HCT116 (cell line): ENCODE data around the gene APOBEC3B. TPM values are rescaled to one million over a fixed set of nuclear protein-coding genes. Genes with fewer than 3 reads are reported as not detected.

Experiments
- ATAC-seq: fragments of 200-7000 bp; cut with Tn5 transposase; 2 replicates; pipeline ENCODE4 v1.9.1; 2020; ENCODE audit warnings: mild to moderate bottlenecking, moderate library complexity
- BruUV-seq: library from RNA; stranded (reverse); fragments of 400-500 nt; replicated peaks from 2 replicates; lab custom pipeline; 2021; lab: Mats Ljungman, UMichigan
- CTCF ChIA-PET: fragments of 300-600 bp; sonication (Branson Sonifier 250); formaldehyde crosslinking; loops from one replicate; lab custom pipeline; 2021; ENCODE audit warnings: antibody characterized with exemption; lab: Charles Lee
- POLR2A ChIA-PET: fragments of 300-600, 350-600 bp; sonication (Branson Sonifier 250); formaldehyde crosslinking; loops from one replicate; lab custom pipeline; 2021; ENCODE audit warnings: antibody characterized with exemption; lab: Charles Lee
- RAD21 ChIA-PET, 2 experiments: fragments of 300-600 bp; sonication (Branson Sonifier 250); formaldehyde crosslinking; loops; one replicate each; lab custom pipeline; 2023; ENCODE audit warnings: low total read pairs in 2 of 2; ENCODE audit not compliant: uncharacterized antibody in 2 of 2, unreplicated experiment in 2 of 2, low non-redundant PET in 1 of 2; lab: Charles Lee
- DNase-seq: peaks from one replicate; pipeline ENCODE4 v3.0.0-alpha.2; 2010; ENCODE audit warnings: low read depth, low spot score
- H2AFZ ChIP-seq: fragments of 200-600 bp; shearing (Covaris generic), sonication (generic); 2 replicates; pipeline ENCODE4 v1.6.1; 2017; ENCODE audit warnings: low read depth, mixed run types, mixed read lengths, antibody characterized with exemption, low read length; ENCODE audit not compliant: poor library complexity, severe bottlenecking
- H3K27ac ChIP-seq: 2 replicates; pipeline ENCODE4 v1.5.1; 2012; ENCODE audit warnings: low read depth, low read length
- H3K27me3 ChIP-seq: fragments of 200-600 bp; sonication (generic); 2 replicates; pipeline ENCODE4 v1.6.1; 2016; ENCODE audit warnings: mixed run types, low read length, mixed read lengths; ENCODE audit not compliant: insufficient read depth
- H3K36me3 ChIP-seq, 2 experiments: fragments of 200-500 bp in 1 of 2; fragments of 200-600 bp in 1 of 2; sonication (Bioruptor generic) in 1 of 2; sonication (generic) in 1 of 2; 2 replicates each; pipeline versions ENCODE4 v1.5.1 to v1.6.1; 2014 to 2016; ENCODE audit warnings: low read length in 2 of 2, inconsistent platforms in 1 of 2, mixed read lengths in 1 of 2, mixed run types in 1 of 2; ENCODE audit not compliant: insufficient read depth in 2 of 2, control insufficient read depth in 1 of 2
- H3K4me1 ChIP-seq, 2 experiments: fragments of 200-600 bp in 1 of 2; sonication (generic) in 1 of 2; 2 replicates each; pipeline versions ENCODE4 v1.5.1 to v1.6.1; 2012 to 2017; ENCODE audit warnings: low read length in 2 of 2, inconsistent platforms in 1 of 2, mild to moderate bottlenecking in 1 of 2, mixed read lengths in 1 of 2, mixed run types in 1 of 2, moderate library complexity in 1 of 2; ENCODE audit not compliant: insufficient read depth in 2 of 2, control insufficient read depth in 1 of 2
- H3K4me2 ChIP-seq: fragments of 200-600 bp; sonication (generic); 2 replicates; pipeline ENCODE4 v1.6.1; 2017; ENCODE audit warnings: mixed run types, low read length, mixed read lengths
- H3K4me3 ChIP-seq, 2 experiments: fragments of 200-600 bp in 1 of 2; sonication (generic) in 1 of 2; replicated peaks in 1 of 2; 2 replicates each; pipeline ENCODE4 v1.5.1; 2011 to 2016; ENCODE audit warnings: low read length in 2 of 2, control low read depth in 1 of 2, low read depth in 1 of 2, mild to moderate bottlenecking in 1 of 2, mixed read lengths in 1 of 2, mixed run types in 1 of 2
- H3K79me2 ChIP-seq: fragments of 200-600 bp; sonication (generic); 2 replicates; pipeline ENCODE4 v1.6.1; 2017; ENCODE audit warnings: mild to moderate bottlenecking, mixed run types, low read length, moderate library complexity, mixed read lengths; ENCODE audit not compliant: insufficient read depth
- H3K9ac ChIP-seq: fragments of 200-600 bp; sonication (generic); 2 replicates; pipeline ENCODE4 v1.6.1; 2016; ENCODE audit warnings: low read length, mixed read lengths
- H3K9me2 ChIP-seq: fragments of 200-600 bp; sonication (generic), shearing (Covaris generic); 2 replicates; pipeline ENCODE4 v1.6.1; 2017; ENCODE audit warnings: mixed run types, mild to moderate bottlenecking, moderate library complexity; ENCODE audit not compliant: insufficient read depth
- H3K9me3 ChIP-seq, 2 experiments: fragments of 200-500 bp in 1 of 2; fragments of 200-600 bp in 1 of 2; sonication (Bioruptor generic) in 1 of 2; sonication (generic) in 1 of 2; 2 replicates each; pipeline ENCODE4 v1.6.1; 2014 to 2017; ENCODE audit warnings: low read length in 2 of 2, mixed read lengths in 2 of 2, inconsistent platforms in 1 of 2, low read depth in 1 of 2, mild to moderate bottlenecking in 1 of 2, mixed run types in 1 of 2, moderate library complexity in 1 of 2; ENCODE audit not compliant: control insufficient read depth in 1 of 2, insufficient read depth in 1 of 2
- H4K20me1 ChIP-seq: fragments of 200-600 bp; sonication (generic), shearing (Covaris generic); 2 replicates; pipeline ENCODE4 v1.6.1; 2017; ENCODE audit warnings: mixed run types, mild to moderate bottlenecking, moderate library complexity; ENCODE audit not compliant: insufficient read depth
- ATF3 ChIP-seq: IDR thresholded peaks from 2 replicates; pipeline ENCODE4 v1.6.1; 2012
- CBX3 ChIP-seq: IDR thresholded peaks from 2 replicates; pipeline ENCODE4 v1.6.1; 2012; ENCODE audit warnings: low read depth
- CEBPB ChIP-seq: IDR thresholded peaks from 2 replicates; pipeline ENCODE4 v1.6.1; 2012; ENCODE audit warnings: low read depth
- EGR1 ChIP-seq: IDR thresholded peaks from 2 replicates; pipeline ENCODE4 v1.6.1; 2012; ENCODE audit warnings: low read depth
- ELF1 ChIP-seq: IDR thresholded peaks from 2 replicates; pipeline ENCODE4 v1.6.1; 2012; ENCODE audit warnings: low read depth, borderline replicate concordance
- EZH2 ChIP-seq: fragments of 200-600 bp; sonication (generic); IDR thresholded peaks from 2 replicates; pipeline ENCODE4 v1.6.1; 2017; ENCODE audit warnings: antibody characterized with exemption, mixed run types
- EZH2phosphoT487 ChIP-seq: fragments of 200-600 bp; IDR thresholded peaks from 2 replicates; pipeline ENCODE4 v1.6.1; 2018; ENCODE audit warnings: antibody characterized with exemption, borderline replicate concordance
- MAX ChIP-seq: IDR thresholded peaks from 2 replicates; pipeline ENCODE4 v1.6.1; 2012
- POLR2A ChIP-seq: IDR thresholded peaks from 2 replicates; pipeline ENCODE4 v1.7.0; 2011; ENCODE audit warnings: borderline replicate concordance; ENCODE audit not compliant: insufficient read depth, insufficient read length; ENCODE audit errors: extremely low read depth
- POLR2AphosphoS5 ChIP-seq: IDR thresholded peaks from 2 replicates; pipeline ENCODE4 v1.6.1; 2011; ENCODE audit warnings: mild to moderate bottlenecking, low read depth, low read length, moderate library complexity
- REST ChIP-seq: IDR thresholded peaks from 2 replicates; pipeline ENCODE4 v1.6.1; 2012; ENCODE audit warnings: low read depth
- SIN3A ChIP-seq: IDR thresholded peaks from 2 replicates; pipeline ENCODE4 v1.6.1; 2012; ENCODE audit warnings: low read depth
- SP1 ChIP-seq: IDR thresholded peaks from 2 replicates; pipeline ENCODE4 v1.6.1; 2012; ENCODE audit warnings: low read depth
- SRF ChIP-seq: IDR thresholded peaks from 2 replicates; pipeline ENCODE4 v1.6.1; 2012; ENCODE audit warnings: low read depth
- TCF7L2 ChIP-seq: IDR thresholded peaks from 2 replicates; pipeline ENCODE4 v1.7.0; 2011; ENCODE audit warnings: borderline replicate concordance, inconsistent platforms; ENCODE audit not compliant: insufficient read depth, insufficient read length; ENCODE audit errors: extremely low read depth
- ZBTB33 ChIP-seq: IDR thresholded peaks from 2 replicates; pipeline ENCODE4 v1.6.1; 2011; ENCODE audit warnings: mild to moderate bottlenecking, low read length, moderate library complexity; ENCODE audit not compliant: insufficient replicate concordance; ENCODE audit errors: extremely low read depth
- intact Hi-C: fragments of 100-400 bp; cut with micrococcal nuclease; formaldehyde crosslinking; loops from 2 replicates; pipeline ENCODE4 v1.10.0; 2022
- total RNA-seq: library from RNA; stranded (reverse); gene quantifications from one replicate; pipeline ENCODE4 v1.2.1, GENCODE V29; 2021; ENCODE audit not compliant: unreplicated experiment

The APOBEC3B gene
- total RNA-seq, 1 experiment from 2014 or later, result 10.3 TPM

GRCh38 chr22:38951734-38952133 lies 30.4 kb upstream of the APOBEC3B start (continued):
- TF ChIP-seq REST, result no peak
- no peak for TF ChIP-seq SIN3A

- ChIA-PET RAD21 (no interaction called here), CTCF (no interaction called here), POLR2A (no interaction called here)
- TF ChIP-seq ZBTB33 (no peak), POLR2A (no peak), ATF3 (no peak), CBX3 (no peak), ELF1 (no peak), EGR1 (no peak), SP1 (no peak), EZH2 (no peak), MAX (no peak), EZH2phosphoT487 (no peak), CEBPB (no peak), POLR2AphosphoS5 (no peak), TCF7L2 (no peak), SRF (no peak)
- H3K9me2 ChIP-seq, result no peaks in the 10 kb centered on the region
- H3K9me3 ChIP-seq, result no peaks in the 10 kb centered on the region
- BruUV-seq, result no TSS peak
- ATAC-seq, result no peak
- H4K20me1 ChIP-seq, result no peaks in the 10 kb centered on the region
- H3K4me2 ChIP-seq, result no peak overlapping the region
- no peak for DNase-seq
- no peaks in the 10 kb centered on the region for H3K79me2 ChIP-seq
- H2AFZ ChIP-seq, result no peak overlapping the region
- intact Hi-C loops, result no loop called here
- no peak overlapping the region for H3K27ac ChIP-seq
- no peak overlapping the region for H3K9ac ChIP-seq
- no peaks in the 10 kb centered on the region for H3K36me3 ChIP-seq
- H3K4me1 ChIP-seq, result peaks cover 0 to 3% of the 10 kb centered on the region in 2 experiments; a peak in 1 of 4 replicates
- H3K27me3 ChIP-seq, result no peaks in the 10 kb centered on the region
- no peak overlapping the region for H3K4me3 ChIP-seq
Measured at GRCh38 chr22:38952281-38952993, 29.7 kb upstream of the APOBEC3B start.
